OCI-LY7 (cell line): ENCODE results near the gene IFT81. TPM values are rescaled to one million over a fixed set of nuclear protein-coding genes. Genes with fewer than 3 reads are reported as not detected.

Experiments
- BruUV-seq: library from RNA; stranded (reverse); fragments of 400-500 nt; replicated peaks from 2 replicates; lab custom pipeline; 2021; lab: Mats Ljungman, UMichigan
- CTCF ChIA-PET: fragments of 300-600 bp; sonication (Branson Sonifier 250); formaldehyde crosslinking; loops from one replicate; lab custom pipeline; 2022; ENCODE audit warnings: antibody characterized with exemption; ENCODE audit not compliant: unreplicated experiment; lab: Charles Lee
- POLR2A ChIA-PET: fragments of 300-600 bp; sonication (Branson Sonifier 250); formaldehyde crosslinking; loops from one replicate; lab custom pipeline; 2022; ENCODE audit warnings: antibody characterized with exemption; lab: Charles Lee
- DNase-seq: peaks from one replicate; pipeline ENCODE4 v3.0.0-alpha.2; 2015; ENCODE audit warnings: low spot score
- H2AFZ ChIP-seq: fragments of 200-600 bp; sonication (generic), shearing (Covaris generic); 2 replicates; pipeline ENCODE4 v1.6.1; 2014; ENCODE audit warnings: mild to moderate bottlenecking, antibody characterized with exemption, low read length, moderate library complexity
- H3K27ac ChIP-seq: fragments of 200-600 bp; sonication (generic); 2 replicates; pipeline ENCODE4 v1.5.1; 2014; ENCODE audit warnings: mixed run types, low read depth, mild to moderate bottlenecking, moderate library complexity, low read length, inconsistent platforms; ENCODE audit not compliant: poor library complexity, severe bottlenecking
- H3K36me3 ChIP-seq: fragments of 200-600 bp; sonication (generic); 2 replicates; pipeline ENCODE4 v1.6.1; 2014; ENCODE audit warnings: mild to moderate bottlenecking, antibody characterized with exemption, low read length, moderate library complexity, mixed read lengths; ENCODE audit not compliant: insufficient read depth
- H3K4me1 ChIP-seq: fragments of 200-600 bp; sonication (generic); 2 replicates; pipeline ENCODE4 v1.5.1; 2014; ENCODE audit warnings: mild to moderate bottlenecking, low read length; ENCODE audit not compliant: insufficient read depth, poor library complexity, severe bottlenecking
- H3K4me2 ChIP-seq: fragments of 200-600 bp; sonication (generic); 2 replicates; pipeline ENCODE4 v1.6.1; 2014; ENCODE audit warnings: mild to moderate bottlenecking, low read length
- H3K4me3 ChIP-seq: fragments of 200-600 bp; sonication (generic); 2 replicates; pipeline ENCODE4 v1.5.1; 2014; ENCODE audit warnings: mild to moderate bottlenecking, low read depth, low read length; ENCODE audit not compliant: poor library complexity, severe bottlenecking
- H3K79me2 ChIP-seq: fragments of 200-600 bp; sonication (generic); 2 replicates; pipeline ENCODE4 v1.6.1; 2016; ENCODE audit warnings: low read depth, mild to moderate bottlenecking, low read length, moderate library complexity, mixed read lengths; ENCODE audit not compliant: insufficient read depth
- H3K9me2 ChIP-seq: fragments of 200-600 bp; sonication (generic); 2 replicates; pipeline ENCODE4 v1.6.1; 2016; ENCODE audit warnings: mild to moderate bottlenecking, low read length, mixed read lengths; ENCODE audit not compliant: insufficient read depth
- H3K9me3 ChIP-seq: fragments of 200-600 bp; sonication (generic); 2 replicates; pipeline ENCODE4 v1.6.1; 2014; ENCODE audit warnings: mild to moderate bottlenecking, mixed run types, low read length, mixed read lengths
- H4K20me1 ChIP-seq: fragments of 200-600 bp; sonication (generic); 2 replicates; pipeline ENCODE4 v1.6.1; 2014; ENCODE audit warnings: mild to moderate bottlenecking, antibody characterized with exemption, low read length, moderate library complexity, mixed read lengths; ENCODE audit not compliant: insufficient read depth
- CTCF ChIP-seq: fragments of 200-600 bp; sonication (generic); conservative IDR thresholded peaks from 2 replicates; pipeline ENCODE4 v1.5.1; 2014; ENCODE audit warnings: mild to moderate bottlenecking, antibody characterized with exemption, low read length, moderate library complexity, mixed read lengths
- EZH2phosphoT487 ChIP-seq: fragments of 200-600 bp; sonication (generic); IDR thresholded peaks from 2 replicates; pipeline ENCODE4 v1.6.1; 2018; ENCODE audit warnings: low read depth, borderline replicate concordance, mild to moderate bottlenecking, mixed run types, antibody characterized with exemption, low read length, moderate library complexity, mixed read lengths
- intact Hi-C: fragments of 100-400 bp; cut with micrococcal nuclease; formaldehyde crosslinking; loops from one replicate; pipeline ENCODE4 v1.10.0; 2022; ENCODE audit not compliant: unreplicated experiment
- total RNA-seq, 2 experiments: library from RNA; depleted of rRNA in 1 of 2; stranded (reverse); fragments of >200 nt in 1 of 2; shearing (Covaris generic) in 1 of 2; gene quantifications; 2 replicates each; pipeline ENCODE4 v1.2.3, GENCODE V29; 2014 to 2022

Gene IFT81
- total RNA-seq, 2 experiments from 2014 or later: 5.6 to 9.8 TPM

GRCh38 chr12:110126557-110126956, 2.4 kb downstream of the IFT81 start:
- ChIA-PET POLR2A (interaction anchor here (0.6 to 0.7 kb wide), 3 partner anchors 12 to 199 kb away, joined by 3 to 5 read pairs (median 3); no protein-coding TSS in a partner anchor), CTCF (no interaction called here)
- no TSS peak for BruUV-seq

GRCh38 chr12:110134691-110135411, 10.7 kb downstream of the IFT81 start:
- Histone ChIP-seq H3K4me2 (no peak overlapping the region), H3K4me3 (no peak overlapping the region), H3K27ac (no peak overlapping the region), H2AFZ (peak overlapping the region; percentile 39; the same call in 1 of the 2 replicates), H4K20me1 (no peaks in the 10 kb centered on the region), H3K4me1 (peaks cover 11% of the 10 kb centered on the region), H3K36me3 (peaks cover 5% of the 10 kb centered on the region; the same call in 1 of the 2 replicates), H3K9me3 (no peaks in the 10 kb centered on the region), H3K9me2 (no peaks in the 10 kb centered on the region), H3K79me2 (no peaks in the 10 kb centered on the region)
- TF ChIP-seq EZH2phosphoT487 (no peak), CTCF (no peak)
- intact Hi-C loops: no loop called here
- ChIA-PET CTCF (no interaction called here), POLR2A (interaction anchor here (0.9 kb wide), 1 partner anchor 20 kb away, joined by 3 read pairs; no protein-coding TSS in a partner anchor)
- DNase-seq: peak; percentile 33
- no TSS peak for BruUV-seq

More at GRCh38 chr12:110126557-110126956, 2.4 kb downstream of the IFT81 start:
- H3K36me3 ChIP-seq: no peaks in the 10 kb centered on the region
- intact Hi-C loops: no loop called here
- peaks cover 14% of the 10 kb centered on the region for H3K4me1 ChIP-seq
- H2AFZ ChIP-seq: no peak overlapping the region
- H3K4me3 ChIP-seq: no peak overlapping the region
- H3K4me2 ChIP-seq: no peak overlapping the region
- H3K9me2 ChIP-seq: no peaks in the 10 kb centered on the region
- no peaks in the 10 kb centered on the region for H3K9me3 ChIP-seq
- TF ChIP-seq CTCF (no peak), EZH2phosphoT487 (no peak)
- no peak for DNase-seq
- no peaks in the 10 kb centered on the region for H3K79me2 ChIP-seq
- no peak overlapping the region for H3K27ac ChIP-seq
- H4K20me1 ChIP-seq: no peaks in the 10 kb centered on the region

GRCh38 chr12:110135806-110136205, 11.6 kb downstream of the IFT81 start:
- Histone ChIP-seq H3K9me2 (no peaks in the 10 kb centered on the region), H3K9me3 (no peaks in the 10 kb centered on the region), H3K79me2 (no peaks in the 10 kb centered on the region), H2AFZ (no peak overlapping the region), H4K20me1 (no peaks in the 10 kb centered on the region), H3K27ac (no peak overlapping the region), H3K4me3 (no peak overlapping the region), H3K36me3 (peaks cover 5% of the 10 kb centered on the region; the same call in 1 of the 2 replicates), H3K4me2 (no peak overlapping the region), H3K4me1 (peaks cover 11% of the 10 kb centered on the region)
- ChIA-PET CTCF (no interaction called here), POLR2A (no interaction called here)
- intact Hi-C loops: no loop called here
- TF ChIP-seq CTCF (no peak), EZH2phosphoT487 (no peak)
- BruUV-seq: no TSS peak
- no peak for DNase-seq
